T-helper 2 cell treated with Interferon-gamma antibody and Interleukin-4, amounts not matched to agents 5 μg/mL and 100 μg/mL, for 36 hours (primary cell): ENCODE measurements around the gene PLA2R1.

Experiments
- DNase-seq: peaks from one replicate; pipeline ENCODE4 v3.0.0; 2021; ENCODE audit warnings: low spot score
- H3K27ac Mint-ChIP-seq: one replicate; pipeline ENCODE4 v1.8.0; 2021; ENCODE audit warnings: mild to moderate bottlenecking, mixed read lengths
- H3K27me3 Mint-ChIP-seq: one replicate; pipeline ENCODE4 v1.8.0; 2021; ENCODE audit warnings: low read depth, mixed read lengths
- H3K36me3 Mint-ChIP-seq: one replicate; pipeline ENCODE4 v1.8.0; 2021; ENCODE audit warnings: low read depth, mixed read lengths
- H3K4me1 Mint-ChIP-seq: one replicate; pipeline ENCODE4 v1.8.0; 2021; ENCODE audit warnings: low read depth, mixed read lengths
- H3K4me3 Mint-ChIP-seq: one replicate; pipeline ENCODE4 v1.8.0; 2022; ENCODE audit warnings: mild to moderate bottlenecking, moderate library complexity, mixed read lengths
- H3K9me3 Mint-ChIP-seq: one replicate; pipeline ENCODE4 v1.8.0; 2021; ENCODE audit warnings: mixed read lengths

The PLA2R1 gene

DNA sequence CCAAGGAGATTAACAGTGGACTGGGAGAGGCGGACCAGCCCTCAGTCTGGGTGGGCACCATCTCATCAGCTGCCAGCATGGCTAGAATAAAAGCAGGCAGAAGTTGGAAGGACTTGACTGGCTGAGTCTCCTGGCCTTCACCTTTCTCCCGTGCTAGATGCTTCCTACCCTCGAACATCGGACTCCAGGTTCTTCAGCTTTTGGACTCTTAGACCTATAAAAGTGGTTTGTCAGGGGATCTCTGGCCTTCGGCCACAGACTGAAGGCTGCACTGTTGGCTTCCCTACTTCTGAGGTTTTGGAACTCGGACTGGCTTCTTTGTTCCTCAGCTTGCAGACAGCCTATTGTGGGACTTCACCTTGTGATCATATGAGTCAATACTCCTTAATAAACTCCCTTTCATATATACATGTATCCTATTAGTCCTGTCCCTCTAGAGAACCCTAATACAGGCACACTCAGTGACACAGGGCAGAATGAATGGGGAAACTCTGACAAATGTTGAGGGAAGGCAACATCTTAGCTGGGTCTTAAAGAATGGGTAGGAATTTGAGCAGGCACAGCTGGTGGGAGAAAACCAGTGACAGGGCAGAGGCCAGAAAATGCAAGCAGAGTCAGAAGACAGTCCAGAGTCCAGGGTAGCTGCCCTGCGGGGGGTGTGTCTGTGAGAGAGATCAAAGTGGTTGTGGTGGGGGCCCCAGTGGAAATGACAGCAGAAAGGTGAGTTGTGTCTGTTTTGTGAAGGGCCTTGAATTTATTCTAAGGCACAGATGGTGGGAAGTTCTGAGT, 156.3 kb downstream of the PLA2R1 start:
- Mint-ChIP-seq H3K4me1 (peaks cover 16% of the 10 kb centered on the region), H3K4me3 (no peak overlapping the region), H3K27me3 (no peaks in the 10 kb centered on the region), H3K27ac (no peak overlapping the region), H3K9me3 (no peaks in the 10 kb centered on the region), H3K36me3 (no peaks in the 10 kb centered on the region)
- no peak for DNase-seq

DNA sequence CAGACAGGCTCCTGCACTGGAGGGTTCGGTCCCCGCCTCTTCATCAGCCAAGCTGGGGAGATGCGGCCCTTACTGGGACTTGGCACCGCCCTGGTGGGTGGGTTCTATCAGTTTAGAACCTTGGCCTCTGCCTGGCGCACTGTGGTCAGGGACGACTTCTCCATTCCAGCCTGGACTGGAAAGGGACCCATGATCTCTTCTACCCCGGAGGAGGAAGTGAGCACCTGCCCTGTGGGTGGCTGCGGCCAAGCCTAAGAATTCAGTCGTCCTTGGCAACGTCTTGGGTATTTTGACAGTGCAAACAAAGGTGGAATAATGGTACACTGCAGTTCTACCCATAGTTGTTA, 157.5 kb downstream of the PLA2R1 start:
- no peak for DNase-seq
- no peaks in the 10 kb centered on the region for H3K36me3 Mint-ChIP-seq
- peak overlapping the region; percentile 67 for H3K27ac Mint-ChIP-seq
- peak overlapping the region; percentile 95 for H3K4me3 Mint-ChIP-seq
- peaks cover 16% of the 10 kb centered on the region for H3K4me1 Mint-ChIP-seq
- H3K27me3 Mint-ChIP-seq = no peaks in the 10 kb centered on the region
- H3K9me3 Mint-ChIP-seq = no peaks in the 10 kb centered on the region

DNA sequence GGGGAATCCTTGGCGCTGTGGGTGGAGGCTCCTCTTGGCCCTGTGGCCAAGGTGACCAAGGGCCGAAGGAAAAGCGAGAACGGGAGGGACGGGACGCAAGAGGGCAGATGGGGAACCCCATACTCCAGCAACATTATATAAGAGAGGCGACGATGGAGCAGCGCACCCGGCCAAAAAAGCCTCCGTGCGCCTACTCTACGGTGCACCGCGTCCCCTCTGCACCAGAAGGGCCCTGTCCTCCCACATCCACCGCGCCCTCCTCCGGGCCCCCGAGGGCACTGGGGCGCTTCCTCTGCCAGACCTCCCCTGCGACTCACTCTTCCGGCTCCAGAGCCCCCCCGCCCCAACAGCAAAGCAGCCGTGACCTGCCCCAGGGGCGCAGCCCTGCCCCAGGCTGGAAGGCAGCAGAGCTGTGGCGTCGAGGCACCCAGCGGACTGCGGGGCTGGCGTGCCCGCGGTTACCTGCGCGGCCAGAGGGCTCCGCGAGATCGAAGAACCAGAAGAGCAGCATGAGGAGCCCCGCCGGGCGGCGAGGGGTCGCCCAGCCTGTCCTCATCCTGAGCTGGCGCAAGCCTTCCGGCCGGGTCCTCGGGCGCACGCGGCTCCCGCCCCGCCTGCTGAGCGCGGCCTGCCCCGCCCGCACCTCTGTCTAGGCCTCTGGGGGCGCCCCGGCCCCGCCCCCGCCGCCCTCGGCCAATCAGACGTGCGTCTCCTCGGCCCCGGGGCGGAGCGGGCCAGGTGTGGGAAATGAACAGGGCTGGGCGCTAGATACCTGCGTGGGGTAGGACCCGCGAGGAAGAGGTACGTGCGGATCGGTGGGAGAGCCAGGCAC, 158.1 kb downstream of the PLA2R1 start, which contains the start of gene LY75:
TSS of gene LY75 (minus strand) at position 630 of the 832 bp plus-strand sequence.
- peak; percentile 78 for DNase-seq
- Mint-ChIP-seq H3K4me1 (peaks cover 18% of the 10 kb centered on the region), H3K4me3 (peak within 1 kb of the TSS; percentile 95), H3K9me3 (no peaks in the 10 kb centered on the region), H3K27me3 (no peaks in the 10 kb centered on the region), H3K27ac (peak within 1 kb of the TSS; percentile 95), H3K36me3 (no peaks in the 10 kb centered on the region)

DNA sequence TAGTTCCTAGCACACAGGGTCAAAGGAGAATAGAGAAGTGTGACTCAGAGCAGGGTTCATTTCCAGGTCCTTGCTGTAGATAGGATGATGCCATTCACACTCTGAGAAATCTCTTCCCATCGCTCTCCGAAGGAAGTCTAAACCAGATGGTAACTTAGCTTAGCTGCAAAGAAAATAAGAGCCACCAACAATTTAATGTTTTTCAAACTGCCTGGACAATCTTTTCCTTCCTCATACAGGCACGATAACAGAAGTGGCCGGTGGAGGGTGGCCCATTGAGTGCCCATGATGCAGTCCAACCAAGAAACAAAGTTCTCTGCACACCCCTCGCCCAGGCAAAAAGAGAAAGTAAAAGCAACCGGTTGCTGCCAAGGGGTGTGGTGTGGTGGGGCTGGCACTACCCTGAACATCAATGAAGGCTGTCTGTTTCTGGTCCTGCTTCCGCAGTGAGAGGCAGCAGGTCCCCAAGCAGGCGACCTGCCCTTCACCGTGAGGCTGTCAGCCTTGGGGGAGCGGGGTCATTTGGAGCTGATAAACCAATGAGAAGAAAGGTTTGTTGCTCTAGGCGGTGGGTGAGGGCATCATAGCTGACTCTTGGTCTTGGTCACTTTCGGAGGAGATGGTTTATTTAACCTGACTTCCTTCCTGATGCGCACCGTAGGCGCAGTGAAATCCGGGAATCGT, 158.8 kb downstream of the PLA2R1 start:
- Mint-ChIP-seq H3K27me3 (no peaks in the 10 kb centered on the region), H3K27ac (peak overlapping the region; percentile 95), H3K4me1 (peaks cover 18% of the 10 kb centered on the region), H3K9me3 (no peaks in the 10 kb centered on the region), H3K36me3 (no peaks in the 10 kb centered on the region), H3K4me3 (peak overlapping the region; percentile 95)
- DNase-seq = peak; percentile 39

DNA sequence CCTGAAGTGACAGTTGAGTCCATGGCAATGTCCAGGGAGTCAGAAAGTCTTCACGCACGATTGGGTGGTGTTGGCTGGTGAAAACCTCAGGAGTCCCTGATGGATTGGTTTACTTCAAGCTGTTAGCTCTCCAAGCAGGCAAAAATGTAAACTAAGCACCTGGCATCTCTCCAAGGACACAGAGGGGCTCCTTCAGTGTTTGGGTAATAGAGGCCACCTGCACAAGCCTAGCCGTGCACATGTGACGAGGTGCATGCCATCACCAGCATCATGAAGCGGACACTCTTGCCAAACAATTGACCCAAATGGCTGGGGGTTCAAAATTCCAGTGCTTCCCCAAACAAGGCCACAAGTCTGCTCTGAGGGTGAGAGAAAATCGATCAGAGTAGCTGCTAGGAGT, 159.7 kb downstream of the PLA2R1 start:
- Mint-ChIP-seq H3K27ac (peak overlapping the region; percentile 95), H3K4me1 (peaks cover 18% of the 10 kb centered on the region), H3K36me3 (peaks cover 5% of the 10 kb centered on the region), H3K9me3 (no peaks in the 10 kb centered on the region), H3K27me3 (no peaks in the 10 kb centered on the region), H3K4me3 (peak overlapping the region; percentile 95)
- DNase-seq = no peak

DNA sequence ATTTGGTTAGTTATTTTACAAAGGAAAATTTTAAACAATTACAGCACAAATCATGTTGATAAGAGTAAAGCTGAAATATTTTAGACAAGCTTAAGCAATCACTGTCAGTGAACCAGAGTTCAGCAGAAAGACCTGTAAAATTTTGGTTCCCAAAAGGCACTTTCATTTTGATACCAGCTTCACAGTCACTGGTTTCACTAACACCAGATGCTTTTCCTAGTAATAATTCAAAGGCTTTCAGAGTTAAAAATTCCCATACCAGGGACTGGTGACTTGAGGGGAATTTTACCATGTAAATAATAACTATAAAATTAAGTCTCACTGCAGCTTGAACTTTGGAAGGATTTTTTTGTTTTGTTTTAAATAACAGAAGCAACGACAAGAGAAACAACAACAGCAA, 162.1 kb downstream of the PLA2R1 start:
- Mint-ChIP-seq H3K9me3 (no peaks in the 10 kb centered on the region), H3K4me1 (peaks cover 22% of the 10 kb centered on the region), H3K36me3 (peaks cover 7% of the 10 kb centered on the region), H3K4me3 (no peak overlapping the region), H3K27ac (no peak overlapping the region), H3K27me3 (no peaks in the 10 kb centered on the region)
- no peak for DNase-seq

DNA sequence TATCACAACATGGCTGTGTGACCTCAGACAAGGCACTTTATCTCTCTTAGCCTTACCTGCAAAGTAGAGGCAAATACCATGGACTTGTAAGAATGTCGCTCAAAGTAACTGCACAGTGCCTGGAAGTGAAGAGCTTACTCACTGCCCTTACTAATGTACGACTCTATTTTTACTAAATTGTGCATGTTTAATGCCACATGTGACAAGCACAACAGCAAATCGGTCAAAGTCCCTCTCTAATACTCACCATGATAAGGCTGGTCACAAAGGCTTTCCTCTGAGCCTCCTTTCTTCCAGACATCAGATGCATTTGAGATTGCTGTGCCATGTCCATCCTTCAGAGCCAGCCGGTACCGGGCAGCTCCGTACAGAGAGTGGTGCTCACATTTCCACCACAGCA, 164.0 kb downstream of the PLA2R1 start:
- DNase-seq = no peak
- H3K4me1 Mint-ChIP-seq = peaks cover 17% of the 10 kb centered on the region
- peaks cover 10% of the 10 kb centered on the region for H3K36me3 Mint-ChIP-seq
- no peak overlapping the region for H3K4me3 Mint-ChIP-seq
- H3K9me3 Mint-ChIP-seq = no peaks in the 10 kb centered on the region
- H3K27ac Mint-ChIP-seq = no peak overlapping the region
- no peaks in the 10 kb centered on the region for H3K27me3 Mint-ChIP-seq

DNA sequence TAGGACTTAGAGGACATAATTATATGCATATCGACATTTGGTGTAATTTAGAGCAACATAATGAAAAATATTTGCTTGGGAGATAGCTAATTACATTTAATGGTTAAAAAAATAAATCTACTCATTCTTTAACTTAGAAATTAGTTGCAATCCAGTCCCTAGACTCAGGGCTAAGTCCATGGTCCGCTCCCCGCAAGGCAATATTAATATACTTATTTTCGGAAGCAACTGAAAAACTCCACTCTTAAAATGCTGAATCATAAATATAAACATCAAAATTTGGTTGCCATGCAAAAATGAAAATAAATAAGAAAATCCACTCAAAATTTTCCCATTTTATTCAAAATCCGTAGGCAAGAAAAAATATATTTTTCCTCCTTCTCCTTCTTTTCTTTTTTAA, 164.7 kb downstream of the PLA2R1 start:
- Mint-ChIP-seq H3K4me1 (peaks cover 12% of the 10 kb centered on the region), H3K27me3 (no peaks in the 10 kb centered on the region), H3K9me3 (no peaks in the 10 kb centered on the region), H3K36me3 (peaks cover 14% of the 10 kb centered on the region), H3K4me3 (no peak overlapping the region), H3K27ac (no peak overlapping the region)
- no peak for DNase-seq

DNA sequence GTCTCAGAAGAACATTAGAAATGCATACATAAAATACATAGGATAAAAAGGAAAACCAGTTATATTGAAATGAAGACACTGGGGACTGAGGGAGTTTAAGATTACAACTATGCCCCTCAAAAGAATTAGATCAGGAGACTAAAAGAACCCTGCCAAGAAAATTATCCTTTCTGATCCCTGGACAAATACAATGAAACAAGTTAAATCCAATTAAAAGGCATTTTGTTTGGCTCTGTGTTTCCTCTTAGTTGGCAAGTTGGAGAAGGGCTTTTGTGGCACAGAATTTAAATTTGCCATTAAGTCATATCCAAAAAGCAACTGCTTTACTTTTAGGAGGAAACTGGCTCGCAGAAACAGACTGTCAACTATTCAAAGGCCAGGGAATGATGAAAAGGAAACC, 165.3 kb downstream of the PLA2R1 start:
- no peaks in the 10 kb centered on the region for H3K27me3 Mint-ChIP-seq
- H3K36me3 Mint-ChIP-seq = peaks cover 14% of the 10 kb centered on the region
- H3K4me3 Mint-ChIP-seq = no peak overlapping the region

DNA sequence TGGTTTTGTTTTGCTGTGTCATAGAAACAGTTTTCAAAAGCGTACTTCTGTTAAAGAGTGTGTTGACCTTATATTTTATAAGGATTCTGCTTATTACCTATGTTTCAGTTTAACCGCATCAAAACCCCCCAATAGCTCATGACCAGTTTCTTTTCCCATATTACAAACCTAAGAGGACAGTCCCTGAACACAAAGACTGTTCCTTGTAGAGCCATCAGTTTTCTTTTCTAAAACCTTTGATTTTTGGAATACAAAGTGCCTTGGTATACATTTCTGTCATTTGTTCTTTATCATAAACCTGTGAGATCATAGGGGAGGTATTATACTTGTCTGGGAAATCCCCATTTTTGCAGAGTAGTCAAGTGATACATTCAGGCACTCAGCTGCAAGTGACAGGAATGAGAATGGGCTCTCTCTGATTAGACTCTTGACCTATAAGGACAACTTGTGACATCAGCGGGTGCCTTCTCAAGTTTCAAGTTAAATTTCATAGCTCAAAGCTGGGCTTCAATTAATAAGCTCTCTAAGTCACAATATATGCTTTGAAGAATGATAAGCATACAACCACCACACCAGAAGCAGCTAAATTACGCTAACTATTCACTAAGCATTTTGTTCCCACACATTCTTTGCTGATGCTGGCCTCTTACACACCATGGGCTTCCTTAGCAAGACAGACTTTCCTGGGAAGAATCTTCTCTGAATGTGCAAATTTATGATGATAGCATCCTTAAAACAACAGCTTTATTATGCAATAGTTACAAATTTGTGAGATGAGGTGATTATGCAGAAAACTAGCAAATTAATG, 167.0 kb downstream of the PLA2R1 start:
- H3K4me3 Mint-ChIP-seq = no peak overlapping the region
- DNase-seq = peak; percentile 24
- no peaks in the 10 kb centered on the region for H3K27me3 Mint-ChIP-seq
- H3K27ac Mint-ChIP-seq = no peak overlapping the region
- peaks cover 15% of the 10 kb centered on the region for H3K4me1 Mint-ChIP-seq
- H3K36me3 Mint-ChIP-seq = peaks cover 14% of the 10 kb centered on the region
- no peaks in the 10 kb centered on the region for H3K9me3 Mint-ChIP-seq

More for the DNA sequence above, 165.3 kb downstream of the PLA2R1 start:
- Mint-ChIP-seq H3K4me1 (peaks cover 11% of the 10 kb centered on the region), H3K27ac (no peak overlapping the region), H3K9me3 (no peaks in the 10 kb centered on the region)
- DNase-seq = no peak

DNA sequence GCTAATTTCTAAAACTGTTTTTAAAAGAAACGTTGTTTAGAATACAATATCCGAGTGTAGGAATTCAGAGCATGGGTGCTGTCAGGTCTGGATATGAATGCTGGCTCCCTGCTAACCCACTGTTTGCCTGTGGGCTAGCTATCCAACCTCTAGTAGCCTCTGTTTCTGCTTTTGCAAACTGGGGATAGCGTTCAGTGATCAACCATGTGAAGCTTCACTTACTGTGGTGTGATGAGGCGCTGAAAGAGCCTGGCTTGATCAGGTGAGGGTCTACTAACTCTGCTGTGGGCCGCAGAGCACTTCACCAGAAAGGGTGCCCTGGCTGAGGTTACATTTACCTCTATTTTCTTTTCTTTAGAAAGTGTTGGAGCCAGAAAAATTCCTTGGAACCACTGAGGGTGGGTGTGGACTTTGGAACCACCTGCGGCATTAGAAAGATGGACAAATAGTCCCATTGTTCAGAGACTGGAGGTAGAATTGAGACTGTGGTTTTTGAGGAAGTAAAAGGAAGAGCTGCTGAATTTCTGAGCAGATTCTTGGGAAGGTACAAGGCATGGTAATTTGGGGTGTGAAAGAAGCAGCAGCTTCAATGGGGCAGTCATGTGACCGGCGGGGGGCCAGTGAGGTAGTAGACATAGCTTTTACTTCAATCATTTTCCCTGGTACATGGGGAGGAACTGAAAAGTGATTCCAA, 168.1 kb downstream of the PLA2R1 start:
- H3K36me3 Mint-ChIP-seq = peaks cover 14% of the 10 kb centered on the region
- DNase-seq = no peak
- H3K27me3 Mint-ChIP-seq = no peaks in the 10 kb centered on the region
- peaks cover 14% of the 10 kb centered on the region for H3K4me1 Mint-ChIP-seq
- no peaks in the 10 kb centered on the region for H3K9me3 Mint-ChIP-seq
- H3K27ac Mint-ChIP-seq = no peak overlapping the region
- H3K4me3 Mint-ChIP-seq = no peak overlapping the region

DNA sequence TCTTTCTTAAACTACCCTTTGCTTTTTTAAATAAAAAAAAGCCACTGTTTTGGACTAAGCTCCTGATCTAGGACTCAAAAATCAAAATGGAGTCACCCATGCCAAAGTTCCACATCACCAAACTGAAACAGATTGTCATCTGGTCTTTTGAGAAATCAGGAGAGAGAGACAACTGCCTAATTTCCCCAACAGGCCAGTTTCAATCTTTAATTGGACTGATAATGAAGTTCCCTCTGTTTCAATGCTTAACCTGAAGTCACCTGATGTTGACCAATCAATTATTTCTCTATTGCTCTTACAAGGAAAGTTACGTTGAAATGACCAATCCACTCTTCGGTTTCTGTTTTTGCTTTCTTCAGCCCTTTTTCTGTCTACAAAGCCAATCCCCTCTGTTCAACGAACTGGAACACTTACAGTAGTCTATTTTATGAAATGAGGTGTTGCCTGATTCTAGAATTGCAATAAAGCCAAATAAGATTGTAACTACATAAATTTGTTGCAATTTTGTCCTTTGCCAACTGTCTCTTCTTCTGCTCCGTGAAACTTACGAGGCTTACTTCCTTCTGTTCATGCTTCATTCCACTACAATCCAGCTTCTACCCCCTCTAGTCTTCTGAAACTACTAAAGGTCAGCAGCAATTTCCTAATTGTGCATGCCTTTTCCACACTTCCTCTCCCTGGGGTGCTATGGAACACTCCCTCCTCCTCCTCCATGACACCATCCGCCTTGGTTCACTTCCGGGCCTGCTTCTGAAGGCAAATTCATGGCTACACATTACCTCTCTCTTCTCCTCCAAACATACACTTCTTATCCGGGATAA, 169.2 kb downstream of the PLA2R1 start:
- Mint-ChIP-seq H3K27ac (no peak overlapping the region), H3K4me3 (no peak overlapping the region), H3K27me3 (no peaks in the 10 kb centered on the region), H3K4me1 (peaks cover 14% of the 10 kb centered on the region), H3K9me3 (no peaks in the 10 kb centered on the region), H3K36me3 (peaks cover 12% of the 10 kb centered on the region)
- no peak for DNase-seq
